HTERT RPE-1 (cell line): ENCODE results near the gene PECR.

Experiments used
- in situ Hi-C: fragments of 300-500 bp; cut with MboI; formaldehyde crosslinking; loops from 4 replicates; pipeline ENCODE4 v1.14.3; 2020; ENCODE audit warnings: low sequenced_read_pairs

Gene PECR

DNA sequence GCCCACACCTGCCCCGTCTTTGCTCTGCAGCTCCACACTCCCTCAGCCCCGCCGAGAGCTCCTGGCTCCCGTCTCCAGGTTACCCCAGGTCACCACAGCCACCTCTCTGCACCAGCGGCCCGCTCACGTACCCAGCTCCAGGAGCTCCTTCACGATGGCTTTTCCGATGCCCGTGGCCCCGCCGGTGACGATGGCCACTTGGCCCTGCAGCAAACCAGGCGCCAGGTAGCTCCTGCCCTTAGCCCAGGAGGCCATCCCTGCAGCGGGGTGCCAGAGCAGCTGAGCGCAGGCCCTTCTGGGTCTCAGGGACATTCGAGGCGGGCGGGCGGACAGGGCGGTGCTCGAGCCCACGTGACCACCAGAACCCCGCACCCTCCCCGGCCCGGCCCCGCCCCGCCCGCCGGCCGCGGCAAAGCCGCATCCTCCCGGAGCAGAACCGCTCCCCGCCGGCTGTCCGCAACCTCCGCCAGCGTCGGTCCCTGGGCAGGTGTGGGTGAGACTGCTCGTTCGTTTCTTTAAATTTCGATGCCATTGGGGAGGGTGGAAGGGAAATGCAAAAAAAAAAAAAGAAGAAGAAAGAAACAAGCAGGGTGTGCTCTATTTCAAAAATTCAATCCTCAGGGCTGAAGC is at the start of gene PECR, which contains the start of gene TMEM169:
TSS of gene PECR (minus strand) at position 323 of the 630 bp plus-strand sequence. CDS start at position 255, 68 bp downstream.
TSS of gene TMEM169 (plus strand) at position 433 of the 630 bp plus-strand sequence. CDS start 14,045 bp downstream, outside the sequence.
- in situ Hi-C loops, result no loop called here

DNA sequence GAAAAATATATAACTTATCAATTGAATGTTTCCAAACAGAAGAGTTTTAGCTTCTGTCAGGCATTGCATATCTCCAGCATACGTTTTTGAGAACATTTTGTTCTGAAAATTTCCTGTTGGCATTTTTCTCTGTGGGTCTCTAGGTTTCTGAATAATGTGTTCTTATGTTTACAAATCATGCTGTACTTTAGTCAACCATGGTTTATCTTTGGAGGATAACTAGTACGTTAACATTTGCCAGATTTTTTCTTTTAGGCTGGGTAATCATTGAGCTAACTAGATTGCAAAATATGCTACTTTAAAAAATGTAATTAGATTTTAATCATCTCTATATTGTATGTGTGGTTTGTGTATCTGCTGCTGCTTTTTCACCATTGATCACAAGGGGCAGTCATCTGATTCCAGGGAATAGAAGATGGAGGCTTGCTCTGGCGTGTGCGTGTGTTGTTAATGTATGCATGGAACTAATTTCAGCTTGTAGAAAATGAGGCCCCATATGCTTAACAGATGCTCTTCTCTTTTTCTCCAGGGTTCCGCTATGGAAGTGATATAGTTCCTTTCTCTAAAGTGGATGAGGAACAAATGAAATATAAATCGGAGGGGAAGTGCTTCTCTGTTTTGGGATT is 48.9 kb upstream of the PECR start:
- in situ Hi-C loops, result no loop called here

DNA sequence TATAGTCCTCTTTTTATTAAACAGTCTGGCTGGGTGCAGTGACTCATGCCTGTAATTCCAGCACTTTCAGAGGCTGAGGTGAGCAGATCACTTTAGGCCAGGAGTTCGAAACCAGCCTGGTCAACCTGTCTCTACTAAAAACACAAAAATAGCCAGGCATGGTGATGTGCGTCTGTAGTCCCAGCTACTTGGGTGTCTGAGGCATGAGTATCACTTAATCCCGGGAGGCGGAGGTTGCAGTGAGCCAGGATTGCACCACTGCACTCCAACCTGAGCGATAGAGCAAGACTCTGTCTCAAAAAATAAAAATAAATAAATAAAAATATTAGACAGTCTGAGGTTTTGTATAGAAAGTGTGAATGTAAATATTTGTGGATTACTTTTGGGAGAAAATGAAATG is 45.3 kb upstream of the PECR start:
- in situ Hi-C loops, result no loop called here

DNA sequence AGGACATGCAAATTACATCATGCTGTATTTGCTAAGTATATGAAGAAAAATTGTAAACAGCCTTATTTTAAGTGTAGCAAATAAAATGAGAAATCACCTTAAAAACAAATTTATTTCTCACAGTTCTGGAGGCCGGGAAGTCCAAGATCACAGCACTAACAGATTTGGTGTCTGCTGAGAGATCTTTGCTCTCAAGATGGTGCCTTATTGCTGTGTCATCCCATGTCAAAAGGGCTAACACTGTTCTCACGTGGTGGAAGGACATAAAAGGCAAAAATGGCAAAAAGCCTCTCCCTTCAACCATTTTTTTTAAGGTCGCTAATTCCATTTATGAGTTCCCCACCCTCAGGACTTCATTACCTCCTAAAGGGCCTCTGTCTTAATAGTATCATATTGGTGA is 39.6 kb upstream of the PECR start:
- in situ Hi-C loops, result no loop called here

DNA sequence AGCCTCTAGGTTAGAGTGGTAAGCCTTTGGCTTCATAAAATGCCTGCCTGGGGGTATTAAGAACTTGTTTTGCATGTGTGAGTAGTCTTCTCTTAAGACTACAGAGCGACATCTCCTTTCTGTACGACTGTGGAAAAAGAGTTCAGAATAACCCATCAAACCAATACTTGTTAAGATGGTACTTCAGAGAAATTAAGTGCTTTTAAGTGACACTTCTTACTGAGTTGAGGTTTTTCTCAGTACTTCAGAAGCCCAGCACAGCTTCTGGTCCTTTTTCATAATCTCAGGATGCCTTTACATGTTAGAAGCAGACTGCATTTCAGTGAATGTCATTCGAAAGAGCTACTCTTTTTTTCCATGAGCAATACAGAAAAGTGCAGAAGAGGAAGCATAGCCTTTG is 38.4 kb upstream of the PECR start:
- in situ Hi-C loops, result no loop called here

DNA sequence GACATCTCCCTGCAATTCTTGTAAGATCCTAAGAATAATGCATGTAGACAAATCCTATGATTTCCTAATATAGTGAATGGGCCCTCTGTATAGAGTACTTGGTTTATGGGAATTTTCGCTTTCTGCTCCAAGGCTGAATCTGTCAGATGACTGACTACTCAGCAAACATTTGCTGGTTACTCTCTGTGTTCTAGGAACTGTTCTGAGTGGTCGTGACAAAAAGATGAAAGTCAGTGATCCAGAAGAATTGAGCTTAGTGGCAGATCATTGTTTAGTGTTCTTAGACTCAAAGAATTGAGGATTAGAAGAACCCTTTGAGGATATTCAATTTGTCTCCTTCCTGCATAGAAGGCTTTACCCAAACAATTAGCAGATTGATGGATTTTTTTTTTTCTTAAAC is 37.5 kb upstream of the PECR start:
- in situ Hi-C loops, result no loop called here

DNA sequence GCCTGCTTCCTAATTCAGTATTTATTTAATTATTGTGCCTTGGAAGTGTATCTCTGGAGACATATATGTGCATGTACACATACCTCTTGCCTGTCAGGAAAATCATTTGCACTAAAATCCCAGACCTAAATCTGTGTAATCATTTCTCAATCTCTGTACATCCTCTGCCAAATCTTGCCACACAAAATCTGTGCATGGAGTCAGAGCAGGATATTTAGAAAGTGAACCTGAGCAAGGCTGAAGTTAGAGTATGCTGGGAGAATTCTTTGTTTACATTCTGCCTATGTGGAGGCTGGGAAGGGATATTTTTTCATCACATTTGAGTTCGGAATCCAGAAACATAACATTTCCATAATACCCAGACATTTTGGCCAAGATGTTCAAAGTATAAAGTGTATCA is 36.9 kb upstream of the PECR start:
- in situ Hi-C loops, result no loop called here

DNA sequence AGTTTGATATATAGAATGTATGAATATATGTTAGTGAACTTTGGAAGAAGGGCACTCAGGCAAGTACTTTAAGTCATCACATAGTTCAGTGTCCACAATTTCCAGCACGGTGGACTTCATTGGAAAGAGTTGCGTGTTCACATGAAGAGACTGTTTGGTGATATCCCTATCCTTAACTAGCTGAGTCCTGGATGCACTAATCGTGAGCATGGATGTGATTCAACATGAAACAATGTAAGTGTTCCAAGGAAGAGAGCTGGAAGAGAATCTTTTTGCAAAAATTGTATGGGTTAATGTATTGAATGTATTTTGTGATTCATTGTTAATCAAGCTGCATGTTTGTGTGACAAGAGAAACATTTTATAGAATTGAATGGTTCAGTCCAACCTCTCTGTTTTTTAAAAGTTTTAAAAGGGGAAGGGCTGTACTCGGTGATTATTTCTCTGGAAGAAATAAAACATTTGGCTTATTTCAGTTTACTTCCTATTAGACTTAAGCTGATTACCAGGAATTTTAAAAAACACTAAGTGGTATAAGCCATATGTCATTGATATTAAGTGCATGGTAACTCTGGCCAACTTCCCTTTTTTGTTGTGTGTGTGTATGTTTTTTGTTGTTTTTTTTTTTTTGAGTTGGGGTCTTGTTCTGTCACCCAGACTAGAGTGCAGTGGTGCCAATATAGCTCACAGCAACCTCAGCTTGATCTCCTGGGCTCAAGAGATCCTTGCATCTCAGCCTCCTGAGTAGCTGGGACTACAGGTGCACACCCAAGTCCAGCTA is 36.1 kb upstream of the PECR start:
- in situ Hi-C loops, result no loop called here

DNA sequence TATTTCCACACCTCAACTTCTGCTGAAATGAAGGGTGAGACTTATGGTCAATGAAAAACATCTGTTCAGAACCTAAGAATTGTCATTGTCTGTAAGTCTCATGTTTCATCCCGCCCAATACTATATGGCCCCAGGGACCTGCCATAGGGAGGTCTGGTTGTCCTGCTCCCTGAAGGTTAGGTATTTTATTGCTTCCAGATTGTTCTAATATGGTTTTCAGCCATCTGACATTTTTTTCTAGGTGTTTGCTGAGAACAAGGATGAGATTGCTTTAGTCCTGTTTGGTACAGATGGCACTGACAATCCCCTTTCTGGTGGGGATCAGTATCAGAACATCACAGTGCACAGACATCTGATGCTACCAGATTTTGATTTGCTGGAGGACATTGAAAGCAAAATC is 34.8 kb upstream of the PECR start:
- in situ Hi-C loops, result no loop called here

DNA sequence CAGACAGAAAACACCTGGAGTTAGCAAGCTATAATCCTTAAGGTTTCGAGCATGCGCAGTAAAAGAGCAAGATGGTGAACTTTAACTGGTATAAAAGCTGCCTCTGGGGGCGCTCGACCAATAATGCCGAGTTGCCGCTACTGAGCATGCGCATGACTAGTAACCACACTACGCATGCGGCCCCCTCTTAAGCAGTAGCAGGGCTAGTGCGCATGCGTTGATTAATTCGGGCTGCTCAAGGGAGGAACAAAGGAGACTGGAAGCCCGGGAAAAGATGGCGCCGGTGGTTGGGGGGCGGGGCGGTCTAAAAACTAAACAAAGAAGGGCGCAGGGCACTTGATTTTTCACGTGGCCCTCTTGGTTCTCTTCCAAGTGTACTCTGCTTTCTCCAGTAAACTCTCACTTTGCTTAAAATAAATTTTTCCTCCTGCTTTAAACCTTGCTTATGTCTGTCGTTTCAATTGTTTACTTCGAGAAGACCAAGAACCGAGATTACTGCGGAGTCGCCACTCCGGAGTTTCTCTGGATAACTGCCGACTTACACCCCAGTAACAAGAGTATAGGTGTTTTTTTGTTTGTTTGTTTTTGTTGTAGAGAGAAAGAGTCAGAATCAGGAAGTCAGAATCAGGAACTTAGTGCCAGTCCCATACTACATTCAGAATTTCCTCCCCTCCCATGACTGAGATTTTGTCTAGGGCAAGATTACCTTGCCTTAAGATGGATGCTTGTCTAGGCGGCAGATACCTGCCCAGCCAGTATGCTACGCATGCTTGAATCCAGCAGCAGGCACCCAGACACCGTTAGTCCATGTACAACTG is 33.3 kb upstream of the PECR start:
- in situ Hi-C loops, result no loop called here

DNA sequence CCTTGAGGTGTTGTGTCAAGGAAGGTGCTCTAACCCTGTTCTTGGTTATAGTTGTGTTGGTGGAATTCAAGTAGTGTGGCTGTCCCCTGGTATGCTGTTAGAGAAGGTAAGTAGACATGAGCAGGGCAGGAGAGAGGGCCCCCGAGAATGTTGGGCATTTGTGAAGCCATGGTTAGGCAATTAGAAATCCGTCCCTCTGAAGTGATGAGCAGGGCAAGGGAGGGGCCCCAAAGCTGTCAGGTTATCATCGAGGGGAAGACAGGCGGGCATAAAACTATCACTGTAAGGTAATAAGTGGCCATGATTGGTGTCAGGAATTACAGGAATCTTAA is 32.7 kb upstream of the PECR start:
- in situ Hi-C loops, result no loop called here

DNA sequence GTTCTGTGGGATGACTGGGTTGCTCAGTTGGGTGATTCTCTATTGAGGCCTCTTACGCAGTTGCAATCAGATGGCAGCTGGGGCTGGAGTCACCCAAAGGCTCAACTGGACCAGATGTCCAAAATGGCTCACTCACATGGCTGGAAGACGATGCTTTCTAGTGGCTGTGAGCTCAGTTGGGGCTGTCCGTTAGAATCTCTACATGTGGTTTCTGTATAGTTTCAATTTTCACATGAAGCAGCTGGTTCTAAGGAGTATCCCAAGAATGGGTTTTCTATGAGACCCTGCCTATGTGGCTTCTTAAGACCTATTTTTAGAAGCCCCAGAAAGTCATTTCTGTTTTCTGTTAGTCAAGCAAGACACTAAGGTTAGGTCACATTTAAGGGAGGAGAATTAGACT is 32.0 kb upstream of the PECR start:
- in situ Hi-C loops, result no loop called here

DNA sequence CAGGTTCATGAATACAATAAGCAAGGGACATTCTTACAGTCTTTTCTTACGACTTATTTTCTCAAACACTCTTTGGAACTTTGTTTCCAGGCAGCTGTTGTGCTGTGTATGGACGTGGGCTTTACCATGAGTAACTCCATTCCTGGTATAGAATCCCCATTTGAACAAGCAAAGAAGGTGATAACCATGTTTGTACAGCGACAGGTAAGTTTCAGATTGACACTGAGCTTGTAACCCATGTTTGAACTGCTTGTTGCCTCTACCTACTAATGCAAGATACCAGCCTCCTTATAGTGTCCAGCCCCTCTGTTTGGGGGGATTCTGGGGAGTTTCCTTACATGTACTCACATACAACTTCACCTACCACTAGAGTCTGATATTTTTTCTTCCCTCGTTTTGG is 31.3 kb upstream of the PECR start:
- in situ Hi-C loops, result no loop called here

DNA sequence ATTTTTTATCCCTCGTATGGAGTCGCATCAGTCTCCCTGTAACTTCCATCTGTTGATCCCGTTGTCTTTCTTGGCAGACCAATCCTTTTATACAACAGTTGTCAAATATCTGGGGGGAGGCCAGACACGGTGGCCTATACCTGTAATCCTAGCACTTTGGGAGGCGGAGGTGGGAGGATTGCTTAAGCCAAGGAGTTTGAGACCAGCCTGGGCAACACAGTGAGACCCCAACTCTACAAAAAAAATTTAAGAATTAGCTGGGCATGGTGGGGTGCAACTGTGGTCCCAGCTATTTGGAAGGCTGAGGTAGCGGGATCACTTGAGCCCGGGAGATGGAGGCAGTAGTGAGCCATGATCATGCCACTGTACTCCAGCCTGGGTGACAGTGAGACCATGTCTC is 29.5 kb upstream of the PECR start:
- in situ Hi-C loops, result no loop called here

DNA sequence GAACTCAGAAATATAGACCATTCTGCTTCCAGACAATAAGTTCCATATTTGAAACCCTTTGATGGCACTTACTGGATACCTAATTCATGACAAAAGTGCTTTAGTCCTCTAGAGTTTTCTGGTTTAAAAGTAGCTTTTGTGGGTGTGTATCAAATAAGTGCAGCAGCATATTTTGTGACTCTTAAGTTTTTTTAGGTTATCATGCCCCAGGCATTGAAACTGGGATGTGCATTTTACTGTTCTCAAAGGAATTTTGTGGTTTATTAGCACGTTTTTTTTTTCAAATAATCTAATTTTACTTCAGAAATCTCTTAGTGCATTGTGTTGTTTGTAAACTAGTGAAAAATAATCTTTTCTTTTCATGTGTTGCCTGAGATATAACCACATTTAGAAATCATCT is 29.0 kb upstream of the PECR start:
- in situ Hi-C loops, result no loop called here

DNA sequence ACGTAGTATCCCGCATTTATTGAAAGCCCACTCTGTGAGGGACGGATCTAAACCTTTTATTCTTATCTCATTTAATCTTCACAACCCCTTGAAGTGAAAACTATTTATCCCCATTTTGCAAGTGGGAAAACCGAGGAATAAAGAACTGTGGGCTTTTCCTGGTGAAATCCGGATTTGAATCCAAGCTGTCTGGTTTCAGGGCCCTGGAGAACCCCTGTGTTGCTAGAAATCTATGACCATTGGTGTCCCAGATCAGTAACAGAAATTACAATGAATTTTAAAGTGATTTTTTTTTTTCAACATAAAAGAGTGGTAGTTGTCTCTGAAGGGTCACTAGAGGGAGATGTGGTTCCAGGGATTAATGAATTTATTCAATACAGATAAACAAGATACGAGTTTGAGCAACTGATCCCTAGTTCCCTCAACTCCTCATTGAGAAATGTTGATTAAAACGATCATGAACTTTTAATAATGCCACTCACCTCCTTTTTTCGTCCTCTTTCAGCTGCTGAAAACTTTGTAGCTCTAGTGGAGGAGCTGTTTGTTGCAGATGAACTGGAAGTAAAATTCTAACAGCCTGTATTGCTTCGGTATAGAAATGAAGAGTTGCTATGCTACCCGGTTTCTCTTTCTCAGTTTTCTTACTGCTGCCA is 28.5 kb upstream of the PECR start:
- in situ Hi-C loops, result no loop called here

DNA sequence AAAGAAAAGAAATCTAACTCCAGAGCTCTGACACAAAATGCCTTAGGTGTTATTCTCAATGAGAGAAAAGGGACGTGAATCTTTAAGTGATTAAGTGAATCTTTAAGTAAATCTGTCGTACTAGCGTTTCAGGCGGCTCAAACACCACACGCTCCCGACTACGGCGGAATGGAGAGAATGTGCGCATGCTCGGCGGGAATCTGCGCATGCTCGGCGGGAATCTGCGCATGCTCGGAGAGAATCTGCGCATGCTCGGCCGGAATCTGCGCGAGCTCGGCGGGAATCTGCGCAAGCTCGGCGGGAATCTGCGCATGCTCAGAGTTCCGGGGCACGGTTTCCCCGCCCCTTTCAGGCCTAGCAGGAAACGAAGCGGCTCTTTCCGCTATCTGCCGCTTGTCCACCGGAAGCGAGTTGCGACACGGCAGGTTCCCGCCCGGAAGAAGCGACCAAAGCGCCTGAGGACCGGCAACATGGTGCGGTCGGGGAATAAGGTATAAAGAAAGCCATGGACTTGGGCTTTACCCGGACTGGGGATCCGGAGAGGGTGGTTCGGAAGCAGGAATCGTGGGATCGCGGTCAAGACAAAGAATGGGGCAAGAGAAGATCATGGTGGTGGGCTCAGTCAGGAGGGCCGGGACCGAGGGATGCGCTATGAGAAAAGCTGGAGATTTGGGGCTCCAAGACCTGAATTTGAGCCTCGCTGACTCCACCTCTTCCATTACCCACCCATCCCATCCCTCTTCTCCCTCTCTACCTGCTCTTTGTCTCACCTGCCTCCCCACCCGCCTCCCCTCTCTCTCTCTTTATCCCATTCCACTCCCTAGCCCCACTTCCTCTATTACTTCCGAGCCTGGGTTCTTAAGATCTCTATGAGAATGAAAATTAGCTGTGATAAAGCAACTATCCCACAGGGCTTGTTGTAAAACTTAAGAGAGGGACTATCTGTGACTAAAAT is 27.6 kb upstream of the PECR start, which contains the start of gene XRCC5:
TSS of gene XRCC5 (plus strand) at position 382 of the 955 bp plus-strand sequence. CDS start at position 471, 89 bp downstream.
- in situ Hi-C loops, result no loop called here

DNA sequence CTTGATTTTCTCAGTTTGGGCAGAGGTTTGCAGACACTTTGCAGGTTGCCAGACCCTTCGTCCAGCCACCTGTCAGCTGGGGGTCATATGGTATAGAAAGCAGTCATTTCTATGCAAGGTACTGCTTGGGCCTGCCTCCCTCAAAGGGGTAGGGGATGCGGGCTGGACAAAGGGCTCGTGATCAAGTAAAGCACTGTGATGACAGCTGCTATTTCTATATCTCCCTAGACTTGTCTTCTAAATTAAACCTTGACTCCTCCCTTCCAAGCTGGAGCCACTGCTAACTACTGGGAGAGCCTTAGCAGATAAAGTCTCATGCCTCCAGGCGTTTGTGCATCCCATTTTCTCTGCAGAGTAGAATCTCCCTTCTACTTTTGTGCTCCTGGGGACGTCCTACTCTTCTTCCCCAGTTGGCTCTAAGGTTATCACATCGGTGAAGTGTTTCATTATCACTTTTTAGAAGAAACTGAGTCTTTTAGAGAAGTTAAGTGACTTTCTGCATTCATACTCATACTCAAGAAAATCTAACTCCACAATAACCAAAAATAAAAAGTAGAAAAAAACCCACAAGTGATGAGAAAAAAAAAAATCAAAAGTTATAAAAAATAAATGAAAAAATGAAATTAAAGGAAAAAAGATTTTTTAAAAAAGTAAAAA is 26.8 kb upstream of the PECR start:
- in situ Hi-C loops, result no loop called here

DNA sequence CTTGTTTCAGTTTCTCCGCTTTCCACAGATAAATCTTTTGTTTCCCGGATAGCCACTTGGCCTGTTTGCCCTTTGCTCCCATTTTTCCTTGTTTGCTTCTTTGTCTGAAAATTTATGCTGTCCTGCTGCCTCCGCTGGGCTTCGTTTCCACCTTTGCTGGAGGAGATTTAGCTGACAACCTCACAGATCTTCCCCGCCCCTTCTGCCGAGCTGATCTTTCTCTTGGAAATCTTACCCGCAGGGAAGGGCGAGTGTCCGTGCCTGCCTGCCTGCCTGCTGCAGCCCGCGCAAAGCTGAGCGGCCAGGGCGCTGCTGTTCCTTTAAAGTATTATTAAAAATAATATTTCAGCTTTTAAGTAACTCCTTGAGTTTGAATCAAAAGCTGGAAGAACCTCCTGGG is 26.2 kb upstream of the PECR start:
- in situ Hi-C loops, result no loop called here
